DMS53 treated with DMSO at 0.1 percent for 48 hours (cell line): ENCODE measurements around the gene CRYBG2.
"Not testable (repeated sequence)": the region's sequence is repeated elsewhere in the genome, so short reads cannot be mapped to it uniquely, and the experiment has no call there.

Experiments
- DNase-seq: peaks from one replicate; lab custom pipeline; 2025; ENCODE audit not compliant: unreplicated experiment; lab: John Stamatoyannopoulos, UW

The CRYBG2 gene, protein sequence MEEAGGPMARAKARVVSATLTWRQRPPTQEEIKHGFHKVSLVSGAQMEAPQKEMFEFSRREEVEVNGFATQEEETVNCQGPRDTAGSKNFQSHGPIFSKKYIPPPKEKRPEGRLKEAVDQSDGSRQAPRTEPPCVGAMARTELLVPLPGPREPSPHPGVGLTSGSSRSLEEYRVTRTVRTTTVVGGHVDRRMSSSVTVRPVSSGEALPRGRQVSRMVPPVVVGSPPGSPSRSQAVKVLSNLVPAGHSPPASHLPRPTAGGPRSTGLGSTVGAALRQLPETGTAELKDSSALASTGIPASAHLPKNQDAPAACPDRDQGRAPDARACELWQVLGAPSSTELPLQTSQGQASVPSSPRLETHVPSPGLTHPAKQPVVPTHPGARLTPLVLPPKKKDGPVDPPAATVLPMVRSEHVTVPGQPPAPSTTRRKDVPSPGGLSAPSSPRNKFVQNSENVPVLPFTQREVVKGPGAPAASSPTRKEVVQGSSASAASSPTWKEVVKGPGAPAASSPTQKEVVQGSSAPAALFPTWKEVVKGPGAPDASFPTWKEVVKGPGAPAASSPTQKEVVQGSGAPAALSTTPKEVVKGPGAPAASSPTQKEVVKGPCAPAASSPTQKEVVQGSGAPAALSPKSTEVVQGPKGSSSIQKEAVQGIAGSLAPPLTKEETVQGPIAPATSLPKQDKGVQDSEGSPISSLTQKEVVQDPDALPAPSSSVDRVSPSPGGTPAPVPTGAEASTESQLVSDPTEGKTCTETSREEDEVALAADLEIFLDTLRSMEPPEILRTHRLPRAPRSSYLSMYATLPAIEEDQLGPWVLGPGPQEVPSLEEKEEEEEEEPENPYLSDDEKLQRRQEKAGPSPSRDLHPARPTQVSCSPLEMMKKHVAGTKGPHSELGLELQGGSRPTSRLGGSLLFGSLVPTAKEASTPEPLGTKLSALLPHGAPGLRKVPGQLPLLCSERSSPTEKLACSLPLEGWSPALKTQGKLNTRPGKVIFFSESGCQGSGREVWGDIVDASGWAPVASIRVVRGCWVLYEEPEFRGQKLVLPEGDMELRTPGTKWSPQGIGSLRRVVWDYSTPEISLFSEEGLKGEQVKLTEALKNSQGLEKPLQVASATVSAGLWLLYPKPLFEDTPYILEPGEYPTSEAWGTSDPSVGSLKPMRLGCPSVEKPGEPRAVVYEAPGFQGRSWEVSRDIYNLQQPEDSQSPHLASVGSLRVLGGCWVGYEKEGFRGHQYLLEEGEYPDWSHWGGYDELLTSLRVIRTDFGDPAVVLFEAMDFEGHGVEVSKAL (N-terminal part only)

DNA sequence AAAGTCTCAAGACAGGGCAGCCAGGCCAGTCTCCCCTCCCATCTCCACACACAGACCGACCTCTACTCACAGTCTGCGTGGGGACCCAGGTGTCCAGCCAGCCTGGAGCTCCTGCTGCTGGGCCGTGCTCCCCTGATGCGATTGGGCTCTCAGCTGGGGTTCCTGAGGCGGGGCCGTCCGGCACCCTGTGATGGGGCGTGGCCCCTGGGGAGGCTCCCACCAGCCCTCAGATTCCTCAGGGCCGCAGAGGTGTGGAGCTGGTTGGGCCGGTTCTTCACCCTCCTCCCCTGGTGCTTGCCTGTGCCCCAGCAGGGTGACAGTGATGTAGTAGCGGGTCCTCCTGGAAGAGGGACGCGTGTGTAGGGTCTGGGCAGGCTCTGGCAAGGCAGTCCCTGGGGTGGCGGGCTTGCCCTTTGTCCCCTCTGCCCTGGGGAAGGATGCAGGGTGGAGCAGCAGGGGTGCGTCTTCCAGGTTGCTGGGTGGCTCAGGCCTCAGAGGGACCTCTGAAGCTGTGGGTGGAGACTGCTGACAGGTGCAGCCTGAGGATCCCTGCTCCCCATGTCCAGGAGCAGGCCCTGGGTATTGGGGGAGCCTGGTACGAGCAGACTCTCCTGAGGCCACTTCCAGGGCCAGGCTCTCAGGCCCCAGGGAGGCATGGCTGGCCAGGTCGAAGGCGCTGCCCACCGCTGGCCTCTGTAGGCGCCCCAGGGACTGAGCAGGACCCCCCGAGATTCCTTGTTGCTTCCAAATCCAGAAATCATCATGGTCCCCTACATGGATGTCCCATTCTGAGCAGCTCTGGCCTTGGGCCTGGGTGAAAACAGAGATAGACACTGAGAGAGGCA lies at the start of gene CRYBG2:
TSS of gene CRYBG2 (minus strand) at position 155 of the 845 bp plus-strand sequence. CDS start 7,473 bp downstream, outside the sequence.
- peak; percentile 8 for DNase-seq

DNA sequence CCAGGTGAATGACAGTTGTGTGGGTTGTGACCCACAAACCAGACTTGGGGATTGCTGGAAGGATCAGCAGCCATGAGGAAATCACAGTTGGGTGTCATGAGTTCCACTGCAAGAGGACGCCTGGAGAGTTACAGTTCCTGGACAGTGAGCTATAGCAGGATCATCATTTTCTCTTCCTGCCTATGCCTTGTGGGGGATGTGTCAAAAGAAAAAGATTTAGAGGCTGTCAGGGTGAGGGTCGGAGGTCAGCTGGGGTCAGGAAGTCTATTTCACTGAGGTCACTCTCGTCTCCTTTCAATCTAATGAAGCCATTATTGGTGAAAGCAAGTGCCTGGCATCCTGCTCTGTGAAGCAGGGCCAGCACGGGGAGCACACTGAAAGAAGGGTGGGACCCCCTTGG lies 49.7 kb upstream of the CRYBG2 start:
- DNase-seq, result no peak

DNA sequence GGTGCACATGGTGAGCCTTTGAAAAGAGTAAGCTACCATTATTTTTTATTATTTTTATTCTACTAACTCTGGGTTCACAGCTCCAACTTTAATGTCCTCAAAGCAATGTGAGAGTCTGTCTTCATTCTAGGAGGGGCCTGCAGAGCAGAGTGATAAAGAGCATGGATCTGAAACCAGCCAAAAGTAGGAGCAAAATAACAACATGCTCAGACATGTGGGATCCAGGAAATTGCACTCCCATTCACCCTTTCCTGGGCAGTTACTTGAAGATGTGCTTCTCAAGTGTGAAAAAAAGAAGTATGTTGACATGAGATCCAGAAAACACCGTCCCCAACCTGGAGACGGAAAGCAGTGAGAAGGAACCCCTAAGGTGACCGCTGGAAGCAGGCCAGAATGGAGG lies 48.0 kb upstream of the CRYBG2 start:
- no peak for DNase-seq

DNA sequence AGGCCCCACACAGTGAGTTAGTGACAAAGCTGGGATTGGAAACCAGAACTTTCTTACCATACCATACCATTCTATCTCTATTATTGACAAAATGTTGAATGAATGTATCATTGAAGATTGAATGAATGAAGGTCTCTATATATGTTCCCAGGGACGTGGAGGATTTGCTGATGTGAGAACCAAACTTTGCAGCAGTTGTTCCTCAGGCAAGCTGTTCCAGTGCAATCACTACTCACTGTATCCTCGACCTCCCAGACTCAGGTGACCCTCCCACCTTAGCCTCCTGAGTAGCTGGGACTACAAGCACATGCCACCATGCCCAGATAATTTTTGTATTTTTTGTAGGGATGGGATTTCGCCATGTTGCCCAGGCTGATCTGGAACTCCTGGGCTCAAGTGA lies 45.1 kb upstream of the CRYBG2 start:
- no peak for DNase-seq

DNA sequence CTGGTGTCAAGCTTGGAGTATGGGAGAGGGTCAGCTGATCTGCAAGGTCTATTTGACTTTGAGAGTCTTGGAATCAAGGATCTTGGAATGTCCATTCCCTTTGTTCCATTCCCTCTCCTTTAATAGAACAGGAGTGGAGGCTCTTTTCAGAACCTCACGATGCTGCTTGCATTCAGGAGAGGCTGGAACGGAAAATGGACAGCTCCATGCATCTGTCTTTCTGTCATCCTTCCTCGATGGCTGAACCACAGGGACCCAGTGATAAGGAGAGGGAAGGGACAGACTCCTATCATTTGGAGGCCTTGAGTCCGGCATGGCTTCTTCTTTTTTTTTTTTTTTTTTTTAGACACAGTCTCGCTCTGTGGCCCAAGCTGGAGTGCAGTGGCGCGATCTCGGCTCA lies 41.8 kb upstream of the CRYBG2 start:
- no peak for DNase-seq

DNA sequence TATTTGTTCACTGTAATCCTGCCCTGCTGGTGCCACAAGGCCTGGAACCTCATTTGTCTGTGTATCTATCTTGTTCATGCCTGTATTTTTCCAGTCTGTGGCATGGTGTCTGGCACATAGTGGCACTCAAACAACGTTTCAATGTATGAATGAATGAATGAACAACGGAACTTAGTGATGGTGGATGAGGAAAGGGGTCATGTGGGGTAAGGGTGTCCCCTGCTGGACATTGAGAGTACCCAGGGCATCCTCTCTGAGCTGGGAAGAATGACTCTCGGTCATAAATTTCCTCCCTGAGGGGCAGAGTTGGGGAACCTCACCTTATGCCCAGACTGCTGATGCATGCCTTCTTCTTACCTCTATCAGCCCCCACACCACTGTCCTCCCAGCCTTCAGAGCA lies 37.5 kb upstream of the CRYBG2 start:
- no peak for DNase-seq

DNA sequence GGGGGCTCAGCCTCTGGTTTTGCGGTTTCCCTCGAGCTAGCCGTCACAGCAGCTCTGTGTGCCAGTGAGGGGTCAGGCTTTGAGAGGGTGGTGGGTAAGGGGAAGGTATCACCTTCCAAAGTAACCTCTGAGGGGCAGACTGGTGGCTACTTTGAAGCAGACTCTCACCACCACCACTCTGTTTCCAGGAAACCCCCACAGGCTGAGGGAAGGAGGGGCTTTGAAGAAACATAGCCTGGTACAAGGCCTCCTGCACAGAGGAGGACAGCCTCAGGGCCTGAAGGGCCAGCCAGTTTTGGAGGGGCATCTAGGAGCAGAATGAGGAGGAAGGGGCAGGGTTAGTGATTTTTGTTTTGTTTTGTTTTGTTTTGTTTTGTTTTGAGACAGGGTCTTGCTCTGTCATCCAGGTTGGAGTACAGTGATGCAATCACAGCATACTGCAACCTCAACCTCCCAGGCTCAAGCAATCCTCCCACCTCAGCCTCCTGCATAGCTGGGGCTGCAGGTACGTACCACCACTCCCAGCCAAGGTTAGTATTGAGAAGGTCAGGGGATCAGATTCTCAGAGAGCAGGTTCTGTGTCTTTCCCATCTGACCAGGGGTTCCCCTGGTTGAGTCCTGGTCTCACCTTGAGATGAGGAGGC lies 35.8 kb upstream of the CRYBG2 start:
- no peak for DNase-seq

DNA sequence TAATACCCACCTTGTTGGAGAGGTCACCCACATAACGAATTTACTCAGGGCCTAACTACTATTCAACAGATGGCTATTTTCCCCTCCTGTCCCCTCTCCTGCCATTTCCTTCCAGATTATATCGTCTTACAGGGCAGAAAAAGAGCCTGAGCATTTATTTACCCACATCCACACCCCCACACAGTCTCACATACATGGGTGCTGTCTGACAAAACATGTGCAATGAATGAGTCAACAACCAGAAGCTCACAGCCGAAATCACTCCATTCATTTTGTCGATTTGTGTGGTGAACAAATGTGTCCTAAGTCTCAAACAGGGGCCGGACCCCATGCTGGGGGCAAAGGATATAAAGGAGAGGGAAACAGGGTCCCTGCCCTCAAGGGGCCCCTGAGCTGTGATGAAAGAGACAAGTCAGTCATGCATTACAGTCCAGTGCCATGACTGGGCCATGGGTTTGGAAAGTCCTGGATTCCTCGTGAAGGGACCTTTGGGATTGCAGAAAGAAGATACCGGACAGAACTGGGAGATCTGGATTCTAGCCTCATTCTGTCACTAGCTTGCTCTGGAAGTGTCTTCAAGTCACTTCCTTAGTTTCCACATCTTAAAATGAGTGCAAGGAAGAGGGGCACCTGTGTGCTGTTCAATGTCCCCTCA lies 35.0 kb upstream of the CRYBG2 start:
- no peak for DNase-seq

DNA sequence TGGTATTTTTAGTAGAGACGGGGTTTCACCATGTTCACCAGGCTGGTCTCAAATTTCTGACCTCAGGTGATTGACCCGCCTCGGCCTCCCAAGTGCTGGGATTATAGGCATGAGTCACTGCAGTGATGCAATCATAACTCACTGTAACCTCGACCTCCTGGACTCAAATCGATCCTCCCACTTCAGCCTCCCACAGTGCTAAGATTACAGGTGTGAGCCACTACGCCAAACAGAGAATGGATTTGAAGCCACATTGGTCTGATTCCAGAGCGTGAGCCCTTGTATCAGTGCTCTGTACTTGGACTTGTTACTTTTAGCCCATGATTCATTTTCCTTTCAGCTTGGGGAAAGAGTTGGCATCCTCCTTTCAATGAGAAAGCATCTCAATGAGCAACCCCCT lies 33.5 kb upstream of the CRYBG2 start:
- no peak for DNase-seq

DNA sequence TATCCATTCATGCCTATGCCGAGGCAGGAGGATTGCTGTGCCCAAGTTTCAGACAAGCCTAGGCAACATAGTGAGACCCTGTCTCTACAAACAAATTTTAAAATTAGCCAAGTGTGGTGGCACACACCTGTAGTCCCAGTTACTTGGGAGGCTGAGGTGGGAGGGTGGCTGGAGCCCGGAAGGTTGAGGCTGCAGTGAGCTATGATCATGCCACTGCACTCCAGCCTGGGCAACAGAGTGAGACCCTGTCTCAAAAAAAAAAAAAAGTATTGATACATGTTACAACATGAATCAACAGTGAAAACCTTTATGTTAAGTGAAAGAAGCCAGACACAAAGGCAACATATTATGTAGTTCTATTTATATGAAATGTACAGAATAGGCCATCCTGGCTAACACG lies 31.1 kb upstream of the CRYBG2 start:
- DNase-seq, result not testable (repeated sequence)

DNA sequence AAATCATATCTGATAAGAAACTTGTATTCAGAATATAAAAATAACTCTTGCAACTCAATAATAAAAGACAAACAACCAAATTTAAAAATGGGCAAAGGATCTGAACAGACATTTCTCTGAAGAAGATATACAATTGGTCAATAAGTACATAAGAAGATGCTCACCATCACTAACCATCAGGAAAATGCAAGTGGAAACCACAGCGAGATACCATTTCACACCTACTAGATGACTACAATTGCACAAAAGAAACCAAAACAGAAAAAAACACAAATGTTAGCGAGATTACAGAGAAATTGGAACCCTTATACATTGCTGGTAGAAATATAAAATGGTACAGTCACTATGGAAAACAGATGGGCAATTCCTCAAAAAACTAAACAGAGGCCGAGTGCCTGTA lies 30.1 kb upstream of the CRYBG2 start:
- no peak for DNase-seq

DNA sequence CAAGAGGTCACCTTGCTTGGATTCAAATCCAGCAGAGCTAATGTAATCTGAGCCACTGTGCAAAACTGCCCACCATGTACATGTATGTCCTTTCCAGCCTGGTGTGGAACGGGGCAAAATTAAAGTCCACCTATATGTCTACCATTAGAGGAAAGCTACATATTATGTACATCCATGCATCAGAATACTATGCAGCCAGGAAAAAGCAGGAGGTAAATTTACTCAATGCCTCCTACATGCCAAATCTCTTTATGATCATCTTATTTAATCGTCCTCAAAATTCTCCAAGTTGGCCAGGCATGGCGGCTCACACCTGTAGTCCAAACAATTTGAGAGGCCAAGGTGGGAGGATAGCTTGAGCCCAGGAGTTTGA lies 24.9 kb upstream of the CRYBG2 start:
- no peak for DNase-seq

DNA sequence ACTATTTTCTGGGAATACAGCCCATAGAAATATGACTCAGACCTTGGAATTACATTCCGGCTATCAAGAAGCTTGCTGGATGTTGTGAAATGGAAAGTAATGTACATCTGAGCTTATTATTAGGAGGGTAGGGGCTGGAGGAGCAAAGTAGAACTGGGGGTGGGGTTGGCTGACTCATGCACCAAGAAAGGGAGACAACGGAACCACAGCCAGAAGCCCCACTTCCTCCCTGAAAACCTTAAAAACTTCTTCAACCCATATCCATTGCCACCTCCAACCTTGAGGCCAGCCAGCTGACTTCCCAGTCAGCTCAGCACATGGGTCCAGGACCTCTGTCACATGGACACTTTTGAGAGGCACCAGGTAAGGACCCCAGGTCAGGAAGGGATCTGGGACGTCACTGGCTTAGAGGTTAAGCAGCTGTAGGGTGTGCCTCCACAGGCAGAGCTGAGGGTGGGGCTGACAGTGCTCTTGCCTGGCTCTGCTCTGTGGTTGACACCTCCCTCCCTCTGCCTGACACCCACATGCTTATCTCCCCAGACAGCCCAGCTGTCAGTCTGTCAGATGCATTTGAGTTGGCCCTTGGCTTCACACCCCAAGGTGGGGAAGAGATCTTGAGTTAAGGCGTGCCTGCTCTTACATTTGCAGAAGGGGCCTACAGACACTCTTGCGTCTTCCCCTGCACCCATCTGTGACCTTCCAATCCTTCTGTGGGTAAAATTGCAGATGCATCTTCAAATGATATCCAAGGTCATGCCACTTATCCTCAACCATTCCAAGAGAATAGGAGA lies 24.4 kb upstream of the CRYBG2 start:
- DNase-seq, result no peak

DNA sequence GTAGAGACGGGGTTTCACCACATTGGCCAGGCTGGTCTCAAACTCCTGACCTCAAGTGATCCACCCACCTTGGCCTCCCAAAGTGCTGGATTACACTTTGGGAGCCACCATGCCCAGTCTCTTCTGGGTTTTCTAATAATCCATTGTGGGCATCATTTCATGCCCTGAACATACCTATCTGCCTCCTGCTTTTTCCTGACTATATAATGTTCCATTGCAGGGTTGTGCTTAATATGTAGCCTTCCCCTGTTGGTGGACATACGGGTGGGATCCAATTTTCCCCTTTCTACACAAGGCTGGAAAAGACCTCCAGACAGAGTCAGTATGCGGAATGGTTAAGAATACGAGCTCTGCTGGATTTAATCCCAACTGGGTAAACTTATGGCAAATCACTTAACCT lies 22.1 kb upstream of the CRYBG2 start:
- DNase-seq, result no peak

DNA sequence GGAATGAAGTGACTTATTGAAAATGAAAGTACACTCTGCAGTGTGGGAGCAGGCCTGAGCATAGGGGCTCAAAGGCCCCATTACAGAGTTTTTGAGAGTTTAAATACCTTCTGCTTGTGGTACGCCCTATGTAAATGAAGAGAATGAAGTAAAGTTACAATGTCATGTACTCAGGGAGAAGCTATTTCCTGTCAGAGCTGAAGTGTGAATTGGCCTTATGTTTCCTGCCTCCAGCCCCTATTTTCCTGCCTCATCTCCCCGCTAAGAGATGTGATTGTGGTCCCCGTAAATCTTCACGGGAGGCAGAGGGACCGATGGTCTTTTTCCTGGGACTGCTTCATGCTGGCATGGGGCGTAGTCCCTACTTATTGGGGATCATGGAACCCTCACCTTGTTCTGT lies 21.2 kb upstream of the CRYBG2 start:
- no peak for DNase-seq

DNA sequence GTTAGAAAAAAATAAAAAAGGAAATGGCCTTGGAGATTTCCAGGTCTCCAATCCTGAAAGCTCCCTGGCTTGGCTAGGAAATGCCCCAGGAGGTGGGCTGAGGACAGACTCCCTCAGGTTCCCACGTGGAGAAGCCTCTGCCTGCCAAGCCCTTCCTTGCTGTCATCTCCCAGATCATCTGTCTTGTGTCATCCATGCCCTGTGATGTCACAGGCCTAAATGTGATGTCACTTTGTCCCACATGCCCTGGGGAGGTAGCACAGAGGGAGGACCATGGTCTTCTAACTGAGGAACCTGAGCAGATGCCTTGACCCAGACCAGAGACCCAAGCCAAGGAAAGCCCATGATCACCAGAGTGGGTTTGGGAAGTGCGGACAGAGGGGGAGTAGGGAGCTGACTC lies 20.4 kb upstream of the CRYBG2 start:
- not testable (repeated sequence) for DNase-seq

DNA sequence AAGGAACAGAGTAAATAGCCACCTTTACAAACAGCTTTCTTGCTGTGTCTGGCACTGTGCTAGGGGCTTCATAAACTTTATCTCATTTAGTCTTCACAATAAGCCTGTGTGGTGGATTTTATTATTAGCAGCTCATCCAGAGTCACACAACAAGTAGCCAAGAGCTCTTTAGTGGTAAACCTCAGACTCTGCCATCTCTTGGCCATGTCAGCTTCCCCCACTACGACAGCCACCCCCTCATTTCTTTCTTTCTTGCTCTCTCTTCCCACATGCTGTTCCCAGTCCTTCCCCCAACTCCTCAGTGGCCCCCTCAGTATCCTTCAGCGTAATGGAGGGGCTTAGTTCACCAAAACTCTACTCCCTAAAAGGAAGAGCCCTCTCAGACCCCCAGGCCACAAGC lies 19.9 kb upstream of the CRYBG2 start:
- DNase-seq, result no peak

DNA sequence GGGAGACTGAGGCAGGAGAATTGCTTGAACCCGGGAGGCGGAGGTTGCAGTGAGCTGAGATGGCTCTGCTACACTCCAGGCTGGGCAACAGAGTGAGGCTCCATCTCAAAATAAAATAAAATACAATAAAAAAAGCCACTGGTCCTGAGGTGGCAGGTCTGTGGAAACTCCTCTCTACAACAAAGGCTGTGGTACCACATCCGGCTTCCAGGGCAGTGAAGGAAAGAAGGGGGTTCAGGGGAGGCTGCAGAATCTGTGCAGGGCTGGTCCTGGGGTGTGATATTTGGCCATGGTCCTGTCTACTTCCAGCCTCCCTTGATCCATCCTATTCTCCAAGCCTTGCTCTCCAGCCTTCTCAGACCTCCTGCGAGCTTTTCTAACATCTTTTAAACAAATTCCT lies 19.4 kb upstream of the CRYBG2 start:
- DNase-seq, result no peak

DNA sequence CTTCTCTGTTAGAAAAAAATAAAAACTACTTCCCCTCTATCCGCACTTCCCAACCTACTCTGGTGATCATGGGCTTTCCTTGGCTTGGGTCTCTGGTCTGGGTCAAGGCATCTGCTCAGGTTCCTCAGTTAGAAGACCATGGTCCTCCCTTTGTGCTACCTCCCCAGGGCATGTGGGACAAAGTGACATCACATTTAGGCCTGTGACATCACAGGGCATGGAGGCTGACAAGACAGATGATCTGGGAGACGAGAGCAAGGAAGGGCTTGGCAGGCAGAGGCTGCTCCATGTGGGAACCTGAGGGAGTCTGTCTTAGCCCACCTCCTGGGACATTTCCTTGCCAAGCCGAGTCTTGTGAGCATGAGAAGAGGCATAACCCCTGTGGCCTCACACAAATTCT lies 18.7 kb upstream of the CRYBG2 start, which contains the start of gene ZNF683:
TSS of gene ZNF683 (minus strand) at position 140 of the 400 bp plus-strand sequence. CDS start 4,179 bp downstream, outside the sequence.
- not testable (repeated sequence) for DNase-seq
